Endothelial cell of umbilical vein (primary cell): Measurements from ENCODE around the gene NCAPH2. TPM values are rescaled to one million over a fixed set of nuclear protein-coding genes. Genes with fewer than 3 reads are reported as not detected.

Experiments
- BruUV-seq: library from RNA; stranded (reverse); fragments of 400-500 nt; replicated peaks from 2 replicates; lab custom pipeline; 2021; lab: Mats Ljungman, UMichigan
- CTCF ChIA-PET: fragments of 300-600, 350-600 bp; sonication (Branson Sonifier 250); formaldehyde crosslinking; loops from one replicate; lab custom pipeline; 2021; ENCODE audit warnings: antibody characterized with exemption, inconsistent platforms; lab: Charles Lee
- POLR2A ChIA-PET: fragments of 300-600, 350-600 bp; sonication (Branson Sonifier 250); formaldehyde crosslinking; loops from one replicate; lab custom pipeline; 2021; ENCODE audit warnings: antibody characterized with exemption, inconsistent platforms; lab: Charles Lee
- DNase-seq: peaks from one replicate; pipeline ENCODE4 v3.0.0-alpha.2; 2011; ENCODE audit warnings: low read depth, low spot score
- FAIRE-seq: peaks from 2 replicates; lab custom pipeline; 2011; peaks lifted over from hg19 to GRCh38; lab: Jason Lieb, UNC
- H2AFZ ChIP-seq: 2 replicates; pipeline ENCODE4 v1.6.0; 2012; ENCODE audit warnings: low read depth, low read length, control low read depth, inconsistent platforms
- H3K27ac ChIP-seq: 2 replicates; pipeline ENCODE4 v1.5.1; 2011; ENCODE audit warnings: low read depth, mild to moderate bottlenecking, control low read depth, low read length, moderate library complexity; ENCODE audit not compliant: insufficient read depth
- H3K27me3 ChIP-seq, 2 experiments: 2 replicates each; pipeline versions ENCODE4 v1.6.0 to v1.6.1; 2011; ENCODE audit warnings: low read length in 2 of 2, mixed read lengths in 1 of 2; ENCODE audit not compliant: control insufficient read depth in 2 of 2, insufficient read depth in 2 of 2
- H3K36me3 ChIP-seq, 2 experiments: 2 replicates in 1 of 2; 3 replicates in 1 of 2; pipeline ENCODE4 v1.5.1; 2011; ENCODE audit warnings: low read length in 2 of 2, mild to moderate bottlenecking in 1 of 2, moderate library complexity in 1 of 2; ENCODE audit not compliant: control insufficient read depth in 2 of 2, insufficient read depth in 2 of 2; ENCODE audit errors: extremely low read depth in 1 of 2
- H3K4me1 ChIP-seq: 3 replicates; pipeline ENCODE4 v1.5.1; 2011; ENCODE audit warnings: mild to moderate bottlenecking, low read length; ENCODE audit not compliant: control insufficient read depth, insufficient read depth; ENCODE audit errors: extremely low read depth
- H3K4me2 ChIP-seq: 2 replicates; pipeline ENCODE4 v1.6.1; 2011; ENCODE audit warnings: low read length, control low read depth, mixed read lengths; ENCODE audit not compliant: insufficient read depth
- H3K4me3 ChIP-seq, 3 experiments: fragments of 200-600 bp in 1 of 3; sonication (generic), shearing (Covaris generic) in 1 of 3; replicated peaks in 1 of 3; 2 replicates each; pipeline ENCODE4 v1.5.1; 2011 to 2016; ENCODE audit warnings: control low read depth in 3 of 3, low read length in 3 of 3, mild to moderate bottlenecking in 2 of 3, inconsistent platforms in 1 of 3, low read depth in 1 of 3, moderate library complexity in 1 of 3; ENCODE audit not compliant: insufficient read depth in 1 of 3
- H3K79me2 ChIP-seq: 2 replicates; pipeline ENCODE4 v1.6.0; 2012; ENCODE audit warnings: low read length, inconsistent platforms; ENCODE audit not compliant: control insufficient read depth, insufficient read depth
- H3K9ac ChIP-seq: replicated peaks from 2 replicates; pipeline ENCODE3; 2011; ENCODE audit warnings: low read length, control low read depth; ENCODE audit not compliant: insufficient read depth; ENCODE audit errors: extremely low read depth
- H3K9me1 ChIP-seq: replicated peaks from 3 replicates; pipeline ENCODE4 v1.6.0; 2011; ENCODE audit warnings: mild to moderate bottlenecking, low read length; ENCODE audit not compliant: control insufficient read depth, insufficient read depth; ENCODE audit errors: extremely low read depth
- H3K9me3 ChIP-seq: replicated peaks from 2 replicates; pipeline ENCODE4 v1.5.1; 2012; ENCODE audit warnings: low read length, inconsistent platforms; ENCODE audit not compliant: control insufficient read depth, insufficient read depth
- H4K20me1 ChIP-seq: replicated peaks from 2 replicates; pipeline ENCODE3; 2011; ENCODE audit warnings: mild to moderate bottlenecking, low read length; ENCODE audit not compliant: control insufficient read depth, insufficient read depth; ENCODE audit errors: extremely low read depth
- CTCF ChIP-seq, 2 donors: IDR thresholded peaks; 1 replicate in 1 of 2; 2 replicates in 1 of 2; pipeline ENCODE4 v1.5.1; 2011; ENCODE audit warnings: low read length in 2 of 2, mild to moderate bottlenecking in 2 of 2, moderate library complexity in 2 of 2, control low read depth in 1 of 2, inconsistent platforms in 1 of 2, low read depth in 1 of 2; ENCODE audit not compliant: insufficient read depth in 1 of 2; ENCODE audit errors: extremely low read depth in 1 of 2
- EZH2 ChIP-seq: IDR thresholded peaks from 2 replicates; pipeline ENCODE4 v1.6.1; 2012; ENCODE audit warnings: borderline replicate concordance, low read depth, mild to moderate bottlenecking, moderate library complexity, low read length, inconsistent platforms; ENCODE audit not compliant: severe bottlenecking
- FOS ChIP-seq: IDR thresholded peaks from 2 replicates; pipeline ENCODE4 v1.6.1; 2011; ENCODE audit warnings: mild to moderate bottlenecking, low read length, moderate library complexity, borderline replicate concordance; ENCODE audit not compliant: insufficient read depth
- GATA2 ChIP-seq: IDR thresholded peaks from 2 replicates; pipeline ENCODE4 v1.7.0; 2011; ENCODE audit warnings: low read depth, mild to moderate bottlenecking, moderate library complexity, mixed read lengths, low read length; ENCODE audit not compliant: insufficient read length, insufficient read depth
- JUN ChIP-seq: IDR thresholded peaks from 2 replicates; pipeline ENCODE4 v1.6.1; 2011; ENCODE audit warnings: borderline replicate concordance, low read depth; ENCODE audit not compliant: insufficient read length, insufficient read depth
- MAX ChIP-seq: IDR thresholded peaks from 2 replicates; pipeline ENCODE4 v1.6.1; 2011; ENCODE audit not compliant: insufficient read depth, insufficient read length
- MYC ChIP-seq: IDR thresholded peaks from one replicate; pipeline ENCODE4 v1.6.1; 2011; ENCODE audit warnings: mild to moderate bottlenecking, low read depth, low read length
- POLR2A ChIP-seq: IDR thresholded peaks from 2 replicates; pipeline ENCODE4 v1.6.1; 2012; ENCODE audit warnings: low read depth, mild to moderate bottlenecking, control low read depth, low read length
- POLR2AphosphoS5 ChIP-seq: IDR thresholded peaks from 2 replicates; pipeline ENCODE4 v1.6.1; 2012; ENCODE audit warnings: low read depth, mild to moderate bottlenecking, control low read depth, low read length, moderate library complexity; ENCODE audit not compliant: insufficient read depth
- dilution Hi-C: fragments of 300-500 bp; cut with MboI; formaldehyde crosslinking; loops from one replicate; pipeline ENCODE4 v1.15.0; 2019; ENCODE audit warnings: low sequenced_read_pairs; ENCODE audit not compliant: extremely low pct_ligation_motif_present
- intact Hi-C: fragments of 100-400 bp; cut with micrococcal nuclease; formaldehyde crosslinking; loops from one replicate; pipeline ENCODE4 v1.10.0; 2022
- polyA plus RNA-seq, 4 experiments: library from polyadenylated mRNA; depleted of rRNA in 3 of 4; stranded (reverse) in 3 of 4; unstranded in 1 of 4; fragments of >200 nt; gene quantifications; 2 replicates each; pipeline versions ENCODE4 v1.2.1 to v1.2.3, GENCODE V29; 2011 to 2012; ENCODE audit warnings: missing spikeins in 1 of 4
- total RNA-seq: library from RNA; stranded (reverse); gene quantifications from 2 replicates; pipeline ENCODE4 v1.2.3, GENCODE V29; 2021

The NCAPH2 gene
- total and polyA plus RNA-seq, 2 donors (not counting 3 experiments of a cell fraction or from before 2014, with no cell fraction given) = 42.4 to 43.2 TPM

GRCh38 chr22:50505276-50505775 is 2.7 kb upstream of the NCAPH2 start:
- peaks cover 14% of the 10 kb centered on the region for H3K4me1 ChIP-seq
- CTCF ChIA-PET = no interaction called here
- no peak overlapping the region for H3K4me2 ChIP-seq
- no peaks in the 10 kb centered on the region for H3K9me3 ChIP-seq
- no peak overlapping the region for H3K9ac ChIP-seq
- dilution Hi-C loops (no loop called here), intact Hi-C loops (no loop called here)
- DNase-seq (no peak), FAIRE-seq (no peak)
- H3K27ac ChIP-seq = no peak overlapping the region
- no TSS peak for BruUV-seq
- no peak overlapping the region for H2AFZ ChIP-seq
- no peaks in the 10 kb centered on the region for H3K9me1 ChIP-seq
- peaks cover 6 to 22% of the 10 kb centered on the region in 2 experiments for H3K36me3 ChIP-seq
- H3K4me3 ChIP-seq = no peak overlapping the region
- H4K20me1 ChIP-seq = no peaks in the 10 kb centered on the region
- POLR2A ChIA-PET = no interaction called here
- no peak for TF ChIP-seq FOS
- no peak for TF ChIP-seq JUN
- TF ChIP-seq GATA2 = no peak
- no peak for TF ChIP-seq MAX
- no peak for TF ChIP-seq EZH2
- TF ChIP-seq POLR2A = no peak
- TF ChIP-seq CTCF (IDR thresholded peaks at IDR 0.05; ENCODE audit: extremely low read depth in 1 of 2, insufficient read depth in 1 of 2, low read depth in 1 of 2, low read length in 2 of 2) = no peak
- no peak for TF ChIP-seq POLR2AphosphoS5
- no peak for TF ChIP-seq MYC
- H3K27me3 ChIP-seq = no peaks in the 10 kb centered on the region
- peaks cover 29% of the 10 kb centered on the region for H3K79me2 ChIP-seq
